Gastrocnemius medialis (tissue), 4 donors: Measurements from ENCODE around the gene BMPER. TPM values are rescaled to one million over a fixed set of nuclear protein-coding genes. Genes with fewer than 3 reads are reported as not detected.
A peak's percentile ranks its signal among the peaks of the same experiment; 100 is the strongest.

Source experiments
- ATAC-seq, 2 donors: fragments of 150-250 bp; one replicate each; pipeline ENCODE4 v1.9.1; 2016
- DNase-seq, 2 donors: peaks; one replicate each; pipeline ENCODE4 v3.0.0-alpha.2; 2019
- H3K27ac ChIP-seq, 4 donors: fragments of 200-600 bp; sonication (generic); 1 replicate in 1 of 4; 2 replicates in 3 of 4; pipeline ENCODE4 v1.5.1; 2016 to 2018; ENCODE audit warnings: mild to moderate bottlenecking in 2 of 4, moderate library complexity in 1 of 4
- H3K27me3 ChIP-seq, 3 donors: fragments of 200-600 bp; sonication (generic) in 2 of 3; 1 replicate in 1 of 3; 2 replicates in 2 of 3; pipeline versions ENCODE4 v1.5.1 to v1.6.0; 2016 to 2019; ENCODE audit warnings: mild to moderate bottlenecking in 1 of 3, moderate library complexity in 1 of 3
- H3K36me3 ChIP-seq, 2 donors: fragments of 200-600 bp; sonication (generic) in 1 of 2; one replicate each; pipeline ENCODE4 v1.5.1; 2017 to 2018
- H3K4me1 ChIP-seq, 2 donors: fragments of 200-600 bp; sonication (generic) in 1 of 2; one replicate each; pipeline ENCODE4 v1.5.1; 2016 to 2017; ENCODE audit warnings: mild to moderate bottlenecking in 2 of 2
- H3K4me3 ChIP-seq, 4 donors: fragments of 200-600 bp; sonication (generic) in 3 of 4; 1 replicate in 1 of 4; 2 replicates in 3 of 4; pipeline ENCODE4 v1.5.1; 2016 to 2019; ENCODE audit warnings: mild to moderate bottlenecking in 2 of 4
- H3K9me3 ChIP-seq, 3 donors: fragments of 200-600 bp; sonication (generic) in 2 of 3; 1 replicate in 1 of 3; 2 replicates in 2 of 3; pipeline ENCODE4 v1.5.1; 2016 to 2019
- CTCF ChIP-seq, 5 experiments: fragments of 450-650 bp in 3 of 5; fragments of 200-600 bp in 2 of 5; sonication (generic) in 2 of 5; IDR thresholded peaks in 4 of 5; conservative IDR thresholded peaks in 1 of 5; 1 replicate in 4 of 5; 2 replicates in 1 of 5; pipeline ENCODE4 v1.5.1; 2016 to 2019; ENCODE audit warnings: antibody characterized with exemption in 5 of 5, mild to moderate bottlenecking in 3 of 5, moderate library complexity in 3 of 5
- POLR2A ChIP-seq, 2 donors: fragments of 450-650 bp; IDR thresholded peaks; one replicate each; pipeline ENCODE4 v1.6.1; 2017; ENCODE audit warnings: antibody characterized with exemption in 2 of 2, mild to moderate bottlenecking in 2 of 2, moderate library complexity in 2 of 2
- in situ Hi-C, 4 donors: fragments of 200-750 bp; cut with MboI; loops; one replicate each; pipeline versions ENCODE4 v1.15.0 to v1.8.0; 2017; ENCODE audit warnings: low sequenced_read_pairs in 4 of 4
- intact Hi-C: fragments of 100-400 bp; cut with DNase I; formaldehyde crosslinking; loops from one replicate; pipeline ENCODE4 v1.15.1; 2023; ENCODE audit warnings: low total_unique reads
- total RNA-seq, 4 donors: library from RNA; depleted of rRNA; stranded (reverse); fragments of >200 nt; gene quantifications; one replicate each; pipeline versions ENCODE4 v1.1.0 to v1.2.3, GENCODE V29; 2016

BMPER gene
- total RNA-seq, 4 donors from 2014 or later, result 1.7 to 11.0 (median 4.5) TPM

- ATAC-seq (peak in 1 of 2 donors; percentile 13), DNase-seq (no peak)
- Histone ChIP-seq H3K27ac (no peak overlapping the region), H3K4me1 (no peaks in the 10 kb centered on the region), H3K9me3 (no peaks in the 10 kb centered on the region), H3K4me3 (no peak overlapping the region), H3K36me3 (no peaks in the 10 kb centered on the region), H3K27me3 (no peaks in the 10 kb centered on the region)
- TF ChIP-seq POLR2A (IDR thresholded peaks at IDR 0.05) (no peak), CTCF (IDR thresholded peaks at IDR 0.05 in 4 of 5, conservative IDR thresholded peaks at IDR 0.05 in 1 of 5) (no peak)
- intact Hi-C loops (no loop called here), in situ Hi-C loops (no loop called here)
Measured at GRCh38 chr7:34109936-34110780, 204.8 kb downstream of the BMPER start.

GRCh38 chr7:34111031-34111430, 205.7 kb downstream of the BMPER start:
- Histone ChIP-seq H3K4me3 (no peak overlapping the region), H3K27ac (no peak overlapping the region), H3K4me1 (no peaks in the 10 kb centered on the region), H3K27me3 (no peaks in the 10 kb centered on the region), H3K36me3 (no peaks in the 10 kb centered on the region), H3K9me3 (no peaks in the 10 kb centered on the region)
- ATAC-seq (no peak), DNase-seq (no peak)
- intact Hi-C loops (no loop called here), in situ Hi-C loops (no loop called here)
- TF ChIP-seq CTCF (IDR thresholded peaks at IDR 0.05 in 4 of 5, conservative IDR thresholded peaks at IDR 0.05 in 1 of 5) (no peak), POLR2A (IDR thresholded peaks at IDR 0.05) (no peak)

- no peaks in the 10 kb centered on the region for H3K36me3 ChIP-seq
- no peak for DNase-seq
- intact Hi-C loops, result no loop called here
- H3K4me3 ChIP-seq, result no peak overlapping the region
- in situ Hi-C loops, result no loop called here
- TF ChIP-seq CTCF (IDR thresholded peaks at IDR 0.05 in 4 of 5, conservative IDR thresholded peaks at IDR 0.05 in 1 of 5) (no peak), POLR2A (IDR thresholded peaks at IDR 0.05) (no peak)
- ATAC-seq, result no peak
- no peaks in the 10 kb centered on the region for H3K27me3 ChIP-seq
- no peaks in the 10 kb centered on the region for H3K9me3 ChIP-seq
- no peaks in the 10 kb centered on the region for H3K4me1 ChIP-seq
- H3K27ac ChIP-seq, result no peak overlapping the region
Measured at GRCh38 chr7:34115503-34115902, 210.2 kb downstream of the BMPER start.

- in situ Hi-C loops (no loop called here), intact Hi-C loops (no loop called here)
- no peak for DNase-seq
- H3K27me3 ChIP-seq, result no peaks in the 10 kb centered on the region
- H3K4me1 ChIP-seq, result no peaks in the 10 kb centered on the region
- ATAC-seq, result no peak
- TF ChIP-seq CTCF (IDR thresholded peaks at IDR 0.05 in 4 of 5, conservative IDR thresholded peaks at IDR 0.05 in 1 of 5) (no peak), POLR2A (IDR thresholded peaks at IDR 0.05) (no peak)
- H3K27ac ChIP-seq, result no peak overlapping the region
- H3K9me3 ChIP-seq, result no peaks in the 10 kb centered on the region
- no peak overlapping the region for H3K4me3 ChIP-seq
- H3K36me3 ChIP-seq, result no peaks in the 10 kb centered on the region
Measured at GRCh38 chr7:34117573-34117972, 212.2 kb downstream of the BMPER start.
